Glomerular endothelial cell (primary cell): Measurements from ENCODE around the gene BATF3. TPM values are rescaled to one million over a fixed set of nuclear protein-coding genes. Genes with fewer than 3 reads are reported as not detected.

Source experiments
- DNase-seq: peaks from one replicate; pipeline ENCODE4 v3.0.0-alpha.2; 2011; ENCODE audit warnings: low read depth, low spot score; ENCODE audit errors: extremely low read depth
- total RNA-seq: library from RNA; depleted of rRNA; stranded (reverse); fragments of >200 nt; gene quantifications from 2 replicates; pipeline ENCODE4 v1.2.3, GENCODE V29; 2015

Gene BATF3
- total RNA-seq, 1 donor from 2014 or later, result 1.2 TPM

GRCh38 chr1:212638492-212639151, 61.0 kb downstream of the BATF3 start:
- no peak for DNase-seq

GRCh38 chr1:212637902-212638301, 61.7 kb downstream of the BATF3 start:
- DNase-seq, result no peak

Other genes starting within 250 kb of the BATF3 start
- gene ATF3, start 91.1 kb downstream of the BATF3 start, total RNA-seq, result 7.0 and 21.1 TPM in 2 replicates
- gene NSL1, start 91.9 kb upstream of the BATF3 start, total RNA-seq, result 25.8 and 26.2 TPM in 2 replicates
- gene TATDN3, start 92.1 kb upstream of the BATF3 start, total RNA-seq, result 9.4 and 9.5 TPM in 2 replicates
- not detected in 2 replicates for gene SPATA45, start 147.8 kb upstream of the BATF3 start, total RNA-seq
- 4.1 and 7.1 TPM in 2 replicates for gene FLVCR1, start 158.4 kb upstream of the BATF3 start, total RNA-seq